AG10803 (cell line): ENCODE data around the gene PLCH1.

Experiments used
- DNase-seq: peaks from one replicate; pipeline ENCODE4 v3.0.0; 2010; ENCODE audit warnings: low read depth
- H3K4me3 ChIP-seq: 2 replicates; pipeline ENCODE4 v1.5.1; 2011; ENCODE audit warnings: mild to moderate bottlenecking, low read length, control low read depth
- TF ChIP-seq, protein P1 (sequence below): conservative IDR thresholded peaks from 2 replicates; pipeline ENCODE4 v1.5.1; 2011; ENCODE audit warnings: mild to moderate bottlenecking, low read length, control low read depth, inconsistent platforms

The PLCH1 gene

DNA sequence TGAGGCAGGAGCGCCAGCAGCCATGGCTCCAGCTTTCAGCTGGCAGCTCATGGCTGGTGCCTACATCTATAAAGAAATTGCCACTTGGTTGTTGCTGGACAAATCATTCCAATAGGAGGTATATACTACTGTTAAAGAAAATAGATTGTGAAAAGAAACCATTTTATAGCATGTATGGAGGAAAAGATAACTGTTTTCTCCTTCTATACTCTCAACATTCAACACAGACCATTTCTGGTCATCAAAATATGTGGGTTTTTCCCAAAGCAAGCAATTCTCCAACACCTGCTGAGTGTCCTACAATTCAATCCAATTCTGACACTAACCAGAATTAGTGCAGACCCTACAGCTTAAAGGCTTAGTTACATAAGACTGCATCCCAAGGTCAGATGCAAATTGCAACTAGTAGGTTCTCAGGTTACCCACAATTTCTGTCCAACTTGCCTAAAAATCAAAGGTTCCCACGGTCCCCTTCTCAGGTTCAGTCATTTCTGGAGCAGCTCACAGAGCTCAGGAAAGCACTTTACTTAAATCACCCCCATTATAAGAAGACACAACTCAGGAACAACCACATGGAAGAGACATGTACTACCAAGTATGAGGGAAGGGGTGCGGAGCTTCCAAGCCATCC lies 409.0 kb downstream of the PLCH1 start:
- TF ChIP-seq, protein P1, sequence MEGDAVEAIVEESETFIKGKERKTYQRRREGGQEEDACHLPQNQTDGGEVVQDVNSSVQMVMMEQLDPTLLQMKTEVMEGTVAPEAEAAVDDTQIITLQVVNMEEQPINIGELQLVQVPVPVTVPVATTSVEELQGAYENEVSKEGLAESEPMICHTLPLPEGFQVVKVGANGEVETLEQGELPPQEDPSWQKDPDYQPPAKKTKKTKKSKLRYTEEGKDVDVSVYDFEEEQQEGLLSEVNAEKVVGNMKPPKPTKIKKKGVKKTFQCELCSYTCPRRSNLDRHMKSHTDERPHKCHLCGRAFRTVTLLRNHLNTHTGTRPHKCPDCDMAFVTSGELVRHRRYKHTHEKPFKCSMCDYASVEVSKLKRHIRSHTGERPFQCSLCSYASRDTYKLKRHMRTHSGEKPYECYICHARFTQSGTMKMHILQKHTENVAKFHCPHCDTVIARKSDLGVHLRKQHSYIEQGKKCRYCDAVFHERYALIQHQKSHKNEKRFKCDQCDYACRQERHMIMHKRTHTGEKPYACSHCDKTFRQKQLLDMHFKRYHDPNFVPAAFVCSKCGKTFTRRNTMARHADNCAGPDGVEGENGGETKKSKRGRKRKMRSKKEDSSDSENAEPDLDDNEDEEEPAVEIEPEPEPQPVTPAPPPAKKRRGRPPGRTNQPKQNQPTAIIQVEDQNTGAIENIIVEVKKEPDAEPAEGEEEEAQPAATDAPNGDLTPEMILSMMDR = no peak

GRCh38 chr3:155334914-155335723 lies 409.8 kb downstream of the PLCH1 start:
- no peak for DNase-seq
- no peak overlapping the region for H3K4me3 ChIP-seq
- TF ChIP-seq, protein P1 = no peak

More for the DNA sequence above, 409.0 kb downstream of the PLCH1 start:
- H3K4me3 ChIP-seq = no peak overlapping the region
- no peak for DNase-seq

DNA sequence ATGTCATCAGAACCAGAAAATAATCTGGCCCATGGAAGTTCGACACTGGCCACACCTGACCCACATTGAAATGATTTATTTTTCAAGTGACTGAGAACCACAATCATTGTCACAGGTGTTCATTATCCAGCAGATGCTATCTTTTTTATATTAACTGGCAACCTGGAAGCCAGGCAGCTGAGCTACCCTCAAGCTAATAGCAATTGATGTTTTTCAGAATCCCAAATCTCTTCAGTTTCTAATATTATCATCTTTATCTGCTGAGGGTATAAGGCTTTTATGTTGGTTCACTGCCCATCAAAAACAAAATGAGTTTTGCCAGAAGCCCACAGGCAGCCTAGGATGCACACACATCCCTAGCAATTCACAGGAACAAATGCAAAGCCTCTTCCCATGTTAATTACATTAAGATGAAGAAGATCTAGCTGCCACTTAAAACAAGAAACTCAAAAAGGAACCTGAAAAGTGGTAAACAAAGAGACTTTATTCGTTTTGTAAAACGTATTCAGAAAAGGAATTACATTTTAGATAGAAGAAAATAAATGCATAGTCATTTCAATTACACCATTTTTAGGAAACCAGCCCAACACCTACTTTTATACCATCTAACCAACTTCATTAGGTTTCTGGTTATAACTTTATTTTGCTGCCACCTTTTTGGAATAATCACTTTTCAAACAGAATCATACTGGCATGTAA lies 410.5 kb downstream of the PLCH1 start:
- no peak overlapping the region for H3K4me3 ChIP-seq
- TF ChIP-seq, protein P1 = no peak
- no peak for DNase-seq

DNA sequence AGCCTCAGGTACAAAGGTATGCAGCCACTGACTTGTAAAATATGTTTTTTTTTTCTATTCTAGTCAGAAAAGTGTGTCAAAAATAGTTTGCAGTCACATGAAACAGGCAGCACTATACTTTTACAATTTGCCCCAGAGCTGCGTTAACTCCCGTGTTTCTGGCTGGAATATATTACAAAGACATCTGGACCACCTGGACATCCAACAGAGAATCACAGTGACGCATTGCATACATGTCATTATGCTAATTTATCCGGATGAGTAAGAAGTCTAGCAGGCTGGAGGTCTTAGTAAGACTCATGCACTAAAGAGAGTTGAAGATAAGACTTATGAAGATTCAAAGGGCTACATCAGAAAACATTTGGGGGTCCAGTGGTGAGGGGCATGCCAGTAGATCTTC lies 412.2 kb downstream of the PLCH1 start:
- no peak overlapping the region for H3K4me3 ChIP-seq
- TF ChIP-seq, protein P1 = no peak
- no peak for DNase-seq

GRCh38 chr3:155331078-155331477 lies 413.8 kb downstream of the PLCH1 start:
- H3K4me3 ChIP-seq = no peak overlapping the region
- TF ChIP-seq, protein P1 = no peak

DNA sequence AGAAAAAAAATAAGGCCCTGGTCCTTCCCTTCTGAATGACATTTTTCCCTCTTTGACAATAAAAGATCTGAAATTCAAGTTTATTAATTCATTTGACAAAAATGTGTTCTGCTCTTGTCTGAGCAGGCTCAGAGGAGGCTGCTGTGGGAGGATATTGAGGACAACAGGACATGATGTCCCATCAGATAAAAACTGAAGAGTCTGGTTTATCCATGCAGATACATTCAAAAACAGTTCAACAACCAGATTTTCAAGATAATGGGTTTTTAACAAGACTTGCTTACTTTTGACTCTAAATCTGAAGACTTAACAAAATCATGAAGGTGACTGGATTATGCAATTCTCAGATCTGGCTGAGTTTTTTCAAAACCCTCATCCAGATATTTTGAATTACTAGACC lies 414.5 kb downstream of the PLCH1 start:
- TF ChIP-seq, protein P1 = no peak
- no peak for DNase-seq
- H3K4me3 ChIP-seq = no peak overlapping the region

More at GRCh38 chr3:155331078-155331477, 413.8 kb downstream of the PLCH1 start:
- DNase-seq = no peak
